Measurements from ENCODE around the gene NBEAL2. TPM values are rescaled to one million over a fixed set of nuclear protein-coding genes. Genes with fewer than 3 reads are reported as not detected.

The NBEAL2 gene
- total RNA-seq, 4 donors from 2014 or later = 128 to 297 (median 185) TPM

- Histone ChIP-seq H3K4me1 (peaks cover 46 to 87% (median 46%) of the 10 kb centered on the region in 3 donors), H3K9me3 (no peaks in the 10 kb centered on the region), H3K4me3 (no peak overlapping the region), H3K27ac (peak overlapping the region in 2 of 4 donors; percentile 86 to 94), H3K27me3 (no peaks in the 10 kb centered on the region), H3K36me3 (peaks cover 4 to 69% (median 18%) of the 10 kb centered on the region in 3 donors)
- 100% methylated on average over 2 of the region's 2 CpGs for WGBS, 2 donors
- intact Hi-C loops (cut with DNase I) = loop anchor here (5.0 kb wide), 1 partner anchor 39 kb away; the partner anchor contains the start of genes CCDC12 and NBEAL2
- DNase-seq = no peak
- TF ChIP-seq POLR2A (IDR thresholded peaks at IDR 0.05) (no peak), CTCF (IDR thresholded peaks at IDR 0.05) (no peak)
Observed at GRCh38 chr3:46938118-46938517, 41.3 kb upstream of the NBEAL2 start.

- H3K4me1 ChIP-seq = peaks cover 46 to 87% (median 50%) of the 10 kb centered on the region in 3 donors
- WGBS, 2 donors = 72 to 95% methylated on average over 4 to 8 of the region's 12 CpGs
- no peak for TF ChIP-seq POLR2A (IDR thresholded peaks at IDR 0.05)
- no peak for TF ChIP-seq CTCF (IDR thresholded peaks at IDR 0.05)
- no peak for DNase-seq
- H3K27me3 ChIP-seq = no peaks in the 10 kb centered on the region
- H3K4me3 ChIP-seq = no peak overlapping the region
- intact Hi-C loops (cut with DNase I) = loop anchor here (5.0 kb wide), 1 partner anchor 37 kb away; the partner anchor contains the start of genes CCDC12 and NBEAL2
- no peaks in the 10 kb centered on the region for H3K9me3 ChIP-seq
- peaks cover 4 to 69% (median 18%) of the 10 kb centered on the region in 3 donors for H3K36me3 ChIP-seq
- peak overlapping the region in 3 of 4 donors; percentile 28 to 94 (median 86) for H3K27ac ChIP-seq
Observed at GRCh38 chr3:46939578-46940445, 39.7 kb upstream of the NBEAL2 start.

GRCh38 chr3:46942076-46942475 is 37.4 kb upstream of the NBEAL2 start:
- Histone ChIP-seq H3K4me1 (peaks cover 48 to 87% (median 49%) of the 10 kb centered on the region in 3 donors), H3K4me3 (no peak overlapping the region), H3K9me3 (no peaks in the 10 kb centered on the region), H3K27me3 (no peaks in the 10 kb centered on the region), H3K36me3 (peaks cover 4 to 56% (median 18%) of the 10 kb centered on the region in 3 donors), H3K27ac (peak overlapping the region in 3 of 4 donors; percentile 91 to 96 (median 95))
- intact Hi-C loops (cut with DNase I) = no loop called here
- TF ChIP-seq CTCF (IDR thresholded peaks at IDR 0.05) (no peak), POLR2A (IDR thresholded peaks at IDR 0.05) (no peak)
- DNase-seq = no peak
- WGBS, 2 donors = 100% methylated on average over 3 of the region's 7 CpGs; no CpG with 5 or more reads in 1 of the 2 donors

GRCh38 chr3:46942481-46943236 is 36.8 kb upstream of the NBEAL2 start:
- Histone ChIP-seq H3K27me3 (no peaks in the 10 kb centered on the region), H3K4me3 (no peak overlapping the region), H3K27ac (peak overlapping the region; percentile 56 to 96 (median 93)), H3K4me1 (peaks cover 54 to 87% (median 55%) of the 10 kb centered on the region in 3 donors), H3K36me3 (peaks cover 3 to 51% (median 18%) of the 10 kb centered on the region in 3 donors), H3K9me3 (no peaks in the 10 kb centered on the region)
- 73 to 79% methylated on average over 9 to 10 of the region's 12 CpGs for WGBS, 2 donors
- DNase-seq = no peak
- TF ChIP-seq POLR2A (IDR thresholded peaks at IDR 0.05) (no peak), CTCF (IDR thresholded peaks at IDR 0.05) (no peak)
- intact Hi-C loops (cut with DNase I) = no loop called here
